Tibial nerve (tissue), 4 donors: ENCODE data around the gene CAPN12. TPM values are rescaled to one million over a fixed set of nuclear protein-coding genes. Genes with fewer than 3 reads are reported as not detected.

Experiments used
- DNase-seq, 2 donors: peaks; one replicate each; pipeline ENCODE4 v3.0.0-alpha.2; 2019; ENCODE audit warnings: low spot score in 2 of 2
- H3K27ac ChIP-seq, 4 donors: fragments of 200-600 bp; sonication (generic) in 3 of 4; one replicate each; pipeline ENCODE4 v1.5.1; 2017 to 2019; ENCODE audit warnings: mild to moderate bottlenecking in 1 of 4
- H3K27me3 ChIP-seq, 2 donors: fragments of 200-600 bp; sonication (generic) in 1 of 2; one replicate each; pipeline versions ENCODE4 v1.5.1 to v1.6.0; 2017 to 2019
- H3K36me3 ChIP-seq, 3 donors: fragments of 200-600 bp; sonication (generic); one replicate each; pipeline ENCODE4 v1.5.1; 2018 to 2019
- H3K4me1 ChIP-seq, 4 donors: fragments of 200-600 bp; sonication (generic) in 3 of 4; one replicate each; pipeline ENCODE4 v1.5.1; 2017 to 2019
- H3K4me3 ChIP-seq, 4 donors: fragments of 200-600 bp; sonication (generic) in 3 of 4; one replicate each; pipeline ENCODE4 v1.5.1; 2017 to 2019; ENCODE audit warnings: mild to moderate bottlenecking in 1 of 4, moderate library complexity in 1 of 4
- H3K9me3 ChIP-seq, 4 donors: fragments of 200-600 bp; sonication (generic) in 3 of 4; one replicate each; pipeline ENCODE4 v1.5.1; 2017 to 2019
- CTCF ChIP-seq, 5 experiments: fragments of 200-600 bp in 3 of 5; fragments of 450-650 bp in 2 of 5; sonication (generic) in 3 of 5; IDR thresholded peaks; one replicate each; pipeline ENCODE4 v1.5.1; 2016 to 2019; ENCODE audit warnings: antibody characterized with exemption in 5 of 5, mild to moderate bottlenecking in 3 of 5, moderate library complexity in 2 of 5
- EP300 ChIP-seq, 2 donors: sonication (generic); formaldehyde crosslinking; IDR thresholded peaks; one replicate each; pipeline ENCODE4 v1.6.1; 2017; ENCODE audit warnings: antibody characterized with exemption in 2 of 2, mild to moderate bottlenecking in 1 of 2
- POLR2A ChIP-seq, 2 donors: fragments of 450-650 bp; IDR thresholded peaks; one replicate each; pipeline ENCODE4 v1.6.1; 2017; ENCODE audit warnings: antibody characterized with exemption in 2 of 2, mild to moderate bottlenecking in 2 of 2, moderate library complexity in 2 of 2
- WGBS, 2 donors: methylation state at CpG; one replicate each; pipeline ENCODE4 v1.1.5; 2018; 5-methylcytosine and 5-hydroxymethylcytosine counted together
- total RNA-seq, 4 donors: library from RNA; depleted of rRNA; stranded (reverse); fragments of >200 nt; gene quantifications; one replicate each; pipeline ENCODE4 v1.1.0, GENCODE V29; 2016

Gene CAPN12
- total RNA-seq, 4 donors from 2014 or later = 3.5 to 5.7 (median 4.8) TPM

- Histone ChIP-seq H3K27me3 (no peaks in the 10 kb centered on the region), H3K36me3 (no peaks in the 10 kb centered on the region), H3K4me3 (no peak overlapping the region), H3K9me3 (no peaks in the 10 kb centered on the region), H3K27ac (peak overlapping the region in 2 of 4 donors; percentile 17 to 60), H3K4me1 (peaks cover 0 to 27% (median 9%) of the 10 kb centered on the region in 4 donors)
- peak in 1 of 2 donors; percentile 61 for TF ChIP-seq EP300 (IDR thresholded peaks at IDR 0.05)
- TF ChIP-seq POLR2A (IDR thresholded peaks at IDR 0.05) = no peak
- 45 to 59% methylated on average over 11 to 15 of the region's 16 CpGs for WGBS, 2 donors
- DNase-seq = no peak
These were observed 4.6 kb downstream of the CAPN12 start for GRCh38 chr19:38739440-38740256.

- H3K4me3 ChIP-seq = no peak overlapping the region
- 94 to 95% methylated on average over 11 to 21 of the region's 21 CpGs for WGBS, 2 donors
- no peak for DNase-seq
- no peaks in the 10 kb centered on the region for H3K9me3 ChIP-seq
- peak overlapping the region in 1 of 4 donors; percentile 4 for H3K27ac ChIP-seq
- TF ChIP-seq POLR2A (IDR thresholded peaks at IDR 0.05) = no peak
- TF ChIP-seq CTCF (IDR thresholded peaks at IDR 0.05) = no peak
- no peak for TF ChIP-seq EP300 (IDR thresholded peaks at IDR 0.05)
- H3K27me3 ChIP-seq = no peaks in the 10 kb centered on the region
- no peaks in the 10 kb centered on the region for H3K36me3 ChIP-seq
- peaks cover 0 to 36% (median 16%) of the 10 kb centered on the region in 4 donors for H3K4me1 ChIP-seq
These were observed 6.1 kb downstream of the CAPN12 start for GRCh38 chr19:38737921-38738737.

GRCh38 chr19:38737281-38737865 is 6.9 kb downstream of the CAPN12 start:
- peaks cover 0 to 42% (median 16%) of the 10 kb centered on the region in 4 donors for H3K4me1 ChIP-seq
- H3K36me3 ChIP-seq = peaks cover 0 to under 1% (median 0%) of the 10 kb centered on the region in 3 donors
- DNase-seq = no peak
- no peaks in the 10 kb centered on the region for H3K27me3 ChIP-seq
- 55 to 61% methylated on average over 12 to 21 of the region's 22 CpGs for WGBS, 2 donors
- TF ChIP-seq EP300 (IDR thresholded peaks at IDR 0.05) = no peak
- no peak for TF ChIP-seq CTCF (IDR thresholded peaks at IDR 0.05)
- no peak for TF ChIP-seq POLR2A (IDR thresholded peaks at IDR 0.05)
- H3K4me3 ChIP-seq = peak overlapping the region in 1 of 4 donors; percentile 18
- no peaks in the 10 kb centered on the region for H3K9me3 ChIP-seq
- peak overlapping the region in 1 of 4 donors; percentile 4 for H3K27ac ChIP-seq

GRCh38 chr19:38736413-38737280 is 7.6 kb downstream of the CAPN12 start:
- DNase-seq = no peak
- H3K4me1 ChIP-seq = peaks cover 0 to 45% (median 16%) of the 10 kb centered on the region in 4 donors
- H3K27ac ChIP-seq = peak overlapping the region in 3 of 4 donors; percentile 60 to 67 (median 63)
- H3K36me3 ChIP-seq = peaks cover 0 to 7% (median 0%) of the 10 kb centered on the region in 3 donors
- H3K27me3 ChIP-seq = no peaks in the 10 kb centered on the region
- H3K9me3 ChIP-seq = no peaks in the 10 kb centered on the region
- 9 to 19% methylated on average over 20 to 35 of the region's 36 CpGs for WGBS, 2 donors
- peak overlapping the region; percentile 20 to 52 (median 36) for H3K4me3 ChIP-seq
- TF ChIP-seq CTCF (IDR thresholded peaks at IDR 0.05) (no peak), POLR2A (IDR thresholded peaks at IDR 0.05) (no peak), EP300 (IDR thresholded peaks at IDR 0.05) (no peak)
